GM19463 (cell line): ENCODE data around the gene DIDO1.

ENCODE experiments used
- ATAC-seq: cut with Tn5 transposase; IDR thresholded peaks from one replicate; pipeline ENCODE4 v1.9.1; 2021; ENCODE audit warnings: mild to moderate bottlenecking, moderate library complexity; ENCODE audit not compliant: unreplicated experiment

DIDO1 gene

GRCh38 chr20:62898093-62898964 is 28.0 kb downstream of the DIDO1 start:
- ATAC-seq = no peak

DNA sequence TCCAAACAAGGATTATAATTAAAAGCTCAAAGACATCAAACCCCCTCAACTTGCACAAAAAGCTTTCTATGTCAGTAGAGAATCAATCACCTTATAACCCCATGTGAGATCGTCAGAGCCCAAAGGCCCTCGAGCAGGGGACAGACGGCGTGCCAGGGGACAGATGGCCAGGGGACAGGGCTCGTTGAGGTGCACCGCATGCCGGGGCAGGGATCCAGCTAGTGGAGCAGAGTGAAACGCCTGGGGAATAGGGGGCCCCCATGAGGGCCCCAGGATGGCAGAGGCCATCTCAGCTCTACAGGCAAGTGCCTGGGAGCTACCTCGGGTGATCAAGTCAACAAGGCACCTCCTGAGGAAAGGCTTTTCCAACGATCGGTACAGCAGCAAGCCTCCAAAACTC is 28.6 kb downstream of the DIDO1 start:
- no peak for ATAC-seq

DNA sequence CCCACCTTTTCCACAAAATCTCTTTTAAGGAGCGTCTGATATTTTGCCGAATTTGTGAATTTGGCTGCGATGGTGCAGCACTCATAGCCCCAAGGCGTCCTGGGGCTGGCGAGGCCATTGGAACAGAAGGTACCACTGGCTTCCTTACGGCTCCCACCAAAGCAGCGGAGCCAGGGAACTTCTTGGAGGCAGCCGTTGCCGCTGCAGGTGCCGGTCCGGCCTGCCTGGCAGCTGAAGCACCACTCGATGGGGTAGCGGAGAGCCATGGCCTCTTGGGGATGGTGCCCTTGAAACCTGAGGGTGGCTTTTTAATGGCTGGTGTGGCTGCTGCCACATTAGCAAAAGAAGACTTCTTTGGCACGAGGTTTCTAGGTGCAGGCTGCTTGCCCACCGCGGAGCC is 29.8 kb downstream of the DIDO1 start:
- no peak for ATAC-seq

DNA sequence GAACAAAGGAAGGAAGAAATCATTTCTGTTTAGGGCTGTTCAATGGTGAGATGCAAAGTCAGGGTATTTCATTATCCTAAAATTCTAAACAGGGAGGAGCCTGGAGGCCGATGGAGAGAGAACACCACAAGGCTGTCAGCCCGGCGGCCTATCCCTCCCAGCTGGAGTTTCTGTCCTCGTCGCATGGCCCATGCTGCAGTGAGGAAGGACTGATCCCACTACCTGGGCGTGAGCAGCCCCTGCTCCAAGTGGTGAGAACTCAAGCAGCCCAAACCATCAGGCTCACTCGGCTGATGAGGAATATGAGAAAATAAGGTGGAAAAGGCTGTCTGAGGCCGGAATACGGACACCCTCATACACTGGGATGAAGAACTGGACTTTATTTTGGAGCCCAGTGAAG is 30.8 kb downstream of the DIDO1 start:
- ATAC-seq = no peak

DNA sequence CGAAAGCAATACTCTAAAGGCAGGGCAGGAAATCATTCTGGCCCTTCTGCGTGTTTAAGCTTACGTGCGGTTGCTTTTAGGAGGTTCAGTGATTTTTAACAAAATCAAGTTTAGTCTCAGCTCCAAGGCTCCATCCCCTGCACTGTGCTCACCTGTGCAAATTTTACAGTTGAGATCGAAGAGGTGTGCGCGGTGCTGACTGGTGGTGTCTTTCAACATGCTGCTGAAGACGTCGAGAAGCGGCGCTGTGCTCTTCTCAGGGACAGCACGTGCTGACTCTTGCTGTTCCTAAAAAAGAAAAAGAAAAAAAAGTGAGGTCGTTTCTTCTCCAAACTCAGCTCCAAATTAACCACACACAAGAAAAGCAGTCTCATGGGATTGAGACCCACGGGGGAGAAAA is 32.0 kb downstream of the DIDO1 start:
- no peak for ATAC-seq

DNA sequence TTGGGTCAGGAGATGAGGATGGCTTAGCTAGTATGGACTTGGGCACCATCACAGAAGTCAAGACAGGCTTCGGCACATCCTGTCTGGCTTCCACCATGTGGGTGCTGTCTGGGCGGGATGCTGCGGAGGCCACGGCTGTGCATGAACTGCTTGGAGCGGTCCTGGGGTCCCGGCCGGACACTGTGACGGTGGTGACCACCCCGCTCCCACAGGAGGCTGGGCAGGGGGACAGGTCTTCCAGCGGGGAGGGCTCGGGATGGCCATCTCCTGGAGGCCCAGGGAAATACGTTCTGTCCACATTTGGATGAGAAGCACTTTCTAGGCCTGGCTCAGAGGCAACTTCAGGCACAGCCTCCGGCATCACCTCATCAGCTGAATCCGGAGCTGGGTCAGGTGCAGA is 32.6 kb downstream of the DIDO1 start:
- no peak for ATAC-seq

DNA sequence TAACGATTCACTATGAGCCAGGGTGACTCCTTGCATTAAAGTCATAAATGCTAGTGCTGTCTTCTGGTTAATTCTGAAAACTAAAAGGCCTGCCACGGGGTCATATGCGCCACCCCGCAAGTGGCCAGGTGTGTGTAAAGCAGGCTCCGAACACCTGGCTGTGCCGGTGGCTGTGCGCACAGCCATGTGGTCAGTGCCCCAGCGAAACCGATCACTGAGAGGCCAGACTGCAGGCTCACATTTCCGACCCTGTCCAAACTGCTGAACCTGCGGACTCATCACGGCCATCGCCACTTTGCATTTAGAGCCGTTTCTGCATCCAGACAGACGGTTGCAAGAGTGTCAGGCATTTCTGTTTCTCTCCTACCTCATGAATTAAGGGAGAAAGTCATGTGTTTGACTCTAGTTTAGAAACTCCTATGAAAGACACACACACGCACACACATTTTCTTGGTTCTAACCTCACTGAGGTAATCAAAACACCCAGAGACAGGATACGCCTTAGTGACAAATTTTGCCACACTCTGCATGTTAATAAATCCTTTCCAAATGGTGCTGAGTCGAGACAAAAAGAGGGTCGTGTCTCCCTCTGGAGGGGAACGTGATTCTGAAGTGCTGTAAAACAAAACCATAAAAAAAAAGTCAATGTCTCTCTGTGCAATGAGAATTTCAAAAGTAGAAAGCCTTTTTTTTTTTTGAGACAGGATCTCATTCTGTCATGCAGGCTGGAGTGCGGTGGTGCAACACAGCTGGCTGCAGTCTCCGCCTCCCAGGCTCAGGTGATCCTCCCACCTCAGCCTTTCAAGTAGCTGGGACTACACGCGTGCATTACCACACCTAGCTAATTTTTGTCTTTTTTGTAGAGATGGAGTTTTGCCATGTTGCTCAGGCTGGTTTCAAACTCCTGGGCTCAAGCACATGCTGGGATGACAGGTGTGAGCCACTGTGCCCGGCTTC is 33.7 kb downstream of the DIDO1 start:
- ATAC-seq = no peak

DNA sequence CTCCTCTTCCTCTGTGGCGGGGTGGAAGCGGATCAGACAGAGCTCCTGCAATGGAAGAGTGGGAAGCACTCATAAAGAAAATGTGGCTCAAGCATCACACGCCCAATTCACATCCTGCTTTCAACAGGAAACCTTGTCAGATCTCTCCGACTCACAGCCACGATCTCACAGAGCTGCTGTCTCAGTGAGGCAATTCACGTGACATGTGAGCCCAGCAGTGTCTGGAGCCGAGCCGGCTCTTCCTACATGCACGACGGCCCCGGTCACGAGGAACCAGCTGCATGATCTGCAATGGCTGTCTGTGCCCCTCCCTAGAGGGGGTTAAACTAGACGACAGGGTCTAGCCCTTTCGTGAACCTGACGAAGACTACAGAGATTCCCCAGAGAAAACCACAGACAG is 35.2 kb downstream of the DIDO1 start:
- ATAC-seq = no peak

- no peak for ATAC-seq
These were observed 35.9 kb downstream of the DIDO1 start for GRCh38 chr20:62890444-62890843.

GRCh38 chr20:62889871-62890270 is 36.4 kb downstream of the DIDO1 start:
- no peak for ATAC-seq

GRCh38 chr20:62889411-62889810 is 36.9 kb downstream of the DIDO1 start:
- no peak for ATAC-seq

DNA sequence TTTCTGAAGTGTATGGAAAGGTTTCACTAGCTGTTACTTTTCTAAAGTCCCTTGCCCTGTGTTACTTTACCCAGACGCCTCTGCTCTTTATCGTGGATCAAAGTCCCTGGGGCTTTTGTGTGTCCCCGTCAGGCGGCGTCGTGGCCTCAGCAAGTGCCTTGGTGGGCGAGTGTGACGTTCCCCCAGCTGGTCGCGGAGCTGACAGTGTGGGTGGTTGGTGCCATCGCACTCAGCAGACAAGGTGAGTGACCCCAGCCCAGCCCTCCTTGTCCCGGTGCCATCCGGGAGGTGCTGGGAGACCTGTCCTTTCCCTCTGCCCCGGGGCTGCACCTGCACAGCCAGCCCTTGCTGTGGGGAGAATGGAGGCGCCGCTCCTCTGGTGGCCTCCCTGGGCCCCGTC is 37.4 kb downstream of the DIDO1 start:
- no peak for ATAC-seq

DNA sequence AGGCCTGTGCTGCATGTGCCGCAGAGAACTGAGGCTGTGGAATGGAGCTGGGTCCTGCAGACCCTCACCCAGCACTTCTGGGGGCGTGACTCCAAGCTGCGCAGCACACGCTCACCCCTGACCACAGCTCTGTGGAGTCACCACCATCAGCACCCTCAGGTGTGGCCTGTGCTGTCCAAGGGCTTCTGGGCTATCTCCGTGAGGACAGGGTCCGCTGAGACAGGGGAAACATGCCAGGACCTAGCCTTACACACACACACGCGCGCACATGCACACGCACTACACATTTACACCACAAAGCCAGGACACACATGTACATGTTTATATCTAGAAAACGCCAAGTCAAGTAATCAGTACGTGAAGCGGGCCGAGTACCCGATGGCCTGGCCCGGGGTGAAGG is 37.9 kb downstream of the DIDO1 start:
- ATAC-seq = no peak

DNA sequence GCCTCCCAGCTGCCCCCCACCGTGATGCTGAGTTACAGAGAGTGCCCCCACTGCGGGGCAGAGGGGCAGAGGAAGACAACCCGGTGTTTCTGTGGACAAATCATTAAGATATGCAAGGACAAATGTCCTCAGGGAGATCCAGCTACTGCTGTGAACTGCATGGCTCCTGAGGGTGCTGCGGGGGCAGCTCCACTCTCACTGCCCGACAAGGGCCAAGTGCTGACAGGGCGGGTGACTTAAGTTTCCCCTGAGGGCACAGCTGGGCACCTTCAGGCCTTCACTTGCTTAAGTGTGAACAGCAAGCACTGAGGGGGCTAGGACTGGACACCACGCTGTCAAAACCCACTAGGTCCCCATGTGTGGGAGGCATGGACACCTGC is 38.5 kb downstream of the DIDO1 start:
- ATAC-seq = no peak

GRCh38 chr20:62887152-62887859 is 39.0 kb downstream of the DIDO1 start:
- ATAC-seq = no peak

GRCh38 chr20:62886709-62887058 is 39.6 kb downstream of the DIDO1 start:
- ATAC-seq = no peak

DNA sequence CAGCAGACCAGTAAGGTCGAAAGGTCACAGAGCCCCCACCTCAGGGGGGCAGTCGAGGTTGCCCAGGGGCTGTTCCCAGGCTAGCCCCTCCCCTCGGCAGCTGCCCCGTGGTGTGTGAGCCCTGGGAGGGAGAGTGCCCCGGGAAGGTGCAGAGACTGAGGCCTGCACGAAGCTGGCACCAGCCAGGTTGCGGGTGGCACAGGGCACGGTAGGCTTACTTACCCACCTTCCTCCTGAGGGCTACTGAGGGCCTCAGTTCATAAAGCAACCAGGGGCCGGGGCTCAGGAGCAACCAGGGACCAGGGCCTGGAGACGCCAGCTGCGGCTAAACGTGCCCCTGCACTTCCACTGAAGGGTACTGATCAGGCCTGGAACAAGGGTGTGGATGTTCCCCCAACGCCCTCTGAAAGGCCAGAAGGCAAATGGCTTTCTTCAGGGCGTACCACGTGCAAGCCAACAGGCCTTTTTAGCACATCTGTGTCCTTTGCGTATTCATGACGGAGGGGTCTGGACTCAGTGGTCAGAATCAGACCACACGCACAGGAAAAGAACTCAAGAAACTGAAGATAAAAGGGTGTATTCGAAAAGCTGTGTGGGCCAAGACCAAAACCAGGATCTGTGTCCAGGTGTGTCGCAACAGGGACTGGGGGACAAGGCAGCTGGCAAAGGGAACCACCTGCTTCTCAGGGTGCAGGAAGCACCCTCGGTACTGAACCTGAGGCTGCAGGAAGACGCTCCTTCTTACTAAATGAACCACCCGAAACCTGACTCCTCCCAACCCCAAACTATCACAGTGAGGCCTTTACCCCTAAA is 40.2 kb downstream of the DIDO1 start:
- no peak for ATAC-seq

DNA sequence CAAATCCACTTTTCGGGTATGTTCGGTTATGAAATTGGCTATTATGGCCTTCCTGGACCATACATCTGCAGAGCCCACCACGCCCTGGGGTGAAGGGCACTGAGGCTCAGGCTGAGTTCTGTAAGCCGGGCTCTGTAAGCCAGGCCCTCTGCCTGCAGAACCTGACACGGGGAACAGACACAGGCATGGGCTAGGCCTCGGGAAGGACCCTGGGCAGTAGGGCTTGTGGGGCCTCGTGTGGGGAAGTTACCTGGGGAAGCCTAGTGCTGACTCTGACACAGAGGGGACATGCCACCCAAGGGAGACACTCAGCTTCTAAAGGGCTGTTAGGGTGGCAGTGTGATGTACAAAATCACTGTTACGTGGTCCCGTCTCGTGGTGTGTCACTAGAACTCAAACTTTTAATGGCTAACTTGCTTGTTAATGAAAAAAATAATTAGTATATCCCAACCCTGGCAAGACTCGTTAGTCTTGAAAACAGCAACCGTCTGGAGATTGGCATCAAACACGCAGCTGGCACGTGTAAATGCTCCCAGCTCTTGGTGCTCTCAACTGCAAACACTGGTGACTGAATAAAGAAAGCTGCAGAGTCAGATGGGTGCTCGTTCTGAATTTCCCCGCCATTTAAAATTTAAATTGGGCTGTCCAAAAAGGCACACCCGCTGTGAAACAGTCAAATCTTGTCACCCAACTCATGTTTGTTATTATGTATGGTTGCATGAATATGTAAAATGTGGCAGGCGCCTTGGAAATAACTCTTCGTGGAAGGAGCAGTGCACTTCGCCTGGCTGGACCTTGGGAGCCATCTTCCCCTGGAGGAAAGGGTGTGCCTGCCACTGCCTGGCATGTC is 41.0 kb downstream of the DIDO1 start:
- no peak for ATAC-seq

DNA sequence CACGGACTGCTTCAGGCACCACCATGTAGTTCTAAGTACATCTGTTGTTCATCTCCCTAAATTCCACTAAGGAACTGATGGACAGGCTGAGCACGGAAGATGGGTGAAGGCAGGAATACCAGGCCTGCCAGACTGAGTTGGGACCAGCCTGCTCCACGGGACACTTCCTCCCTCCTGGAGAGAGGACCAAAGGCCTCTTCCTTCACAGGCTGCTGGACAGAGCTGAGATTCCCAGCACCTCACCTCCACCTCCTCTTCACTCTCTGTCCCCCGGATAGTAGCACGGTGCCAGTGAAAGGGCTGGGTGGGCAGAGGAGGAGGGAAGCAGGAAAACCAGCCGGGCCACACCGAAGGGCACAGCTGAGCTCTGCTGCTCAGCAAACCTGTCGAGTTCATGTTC is 41.7 kb downstream of the DIDO1 start:
- no peak for ATAC-seq

DNA sequence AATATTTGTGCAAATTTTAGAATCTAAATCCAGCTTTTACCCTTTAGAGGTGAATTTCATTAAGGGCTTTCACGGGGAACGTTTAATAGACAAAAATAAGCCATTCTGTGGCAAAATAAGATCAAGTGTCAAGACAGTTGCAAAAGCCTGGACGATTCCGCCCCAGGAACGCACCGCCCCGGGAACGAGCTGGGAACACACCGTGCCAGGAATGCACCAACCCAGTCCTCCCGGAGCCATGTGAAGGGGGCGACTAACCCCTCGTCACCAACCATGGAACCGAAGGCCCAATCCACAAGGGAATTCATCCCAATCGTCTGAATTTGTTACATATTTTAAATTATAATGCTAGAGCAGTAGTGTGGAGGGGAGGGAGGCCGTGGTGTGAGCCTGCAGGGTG is 43.9 kb downstream of the DIDO1 start:
- no peak for ATAC-seq
